Activated CD8-positive, alpha-beta T cell treated with anti-CD3 and anti-CD28 coated beads, Interleukin-2, amount 10 ng/mL, durations not matched to agents 7 days and 5 days (primary cell): ENCODE data around the gene MYO19. TPM values are rescaled to one million over a fixed set of nuclear protein-coding genes. Genes with fewer than 3 reads are reported as not detected.

Source experiments
- ATAC-seq: fragments of 150-1000 bp; cut with Tn5 transposase; one replicate; pipeline ENCODE4 v1.10.0; 2021; ENCODE audit warnings: moderate library complexity
- CTCF ChIA-PET: fragments of 350-600 bp; sonication (Branson Sonifier 250); formaldehyde crosslinking; loops from one replicate; lab custom pipeline; 2021; ENCODE audit warnings: antibody characterized with exemption; lab: Charles Lee
- POLR2A ChIA-PET: fragments of 350-600 bp; sonication (Branson Sonifier 250); formaldehyde crosslinking; loops from one replicate; lab custom pipeline; 2021; ENCODE audit warnings: antibody characterized with exemption; lab: Charles Lee
- DNase-seq: peaks from one replicate; pipeline ENCODE4 v3.0.0-alpha.2; 2020
- H3K27ac Mint-ChIP-seq: one replicate; pipeline ENCODE4 v1.8.0; 2021; ENCODE audit warnings: mild to moderate bottlenecking, mixed read lengths
- H3K27me3 Mint-ChIP-seq: one replicate; pipeline ENCODE4 v1.8.0; 2021; ENCODE audit warnings: low read depth, mixed read lengths
- H3K36me3 Mint-ChIP-seq: one replicate; pipeline ENCODE4 v1.8.0; 2021; ENCODE audit warnings: low read depth, mixed read lengths
- H3K4me1 Mint-ChIP-seq: one replicate; pipeline ENCODE4 v1.8.0; 2021; ENCODE audit warnings: low read depth, mixed read lengths
- H3K4me3 Mint-ChIP-seq: one replicate; pipeline ENCODE4 v1.8.0; 2021; ENCODE audit warnings: mild to moderate bottlenecking, mixed read lengths
- H3K9me3 Mint-ChIP-seq: one replicate; pipeline ENCODE4 v1.8.0; 2022; ENCODE audit warnings: mixed read lengths; ENCODE audit not compliant: insufficient read depth
- total RNA-seq, 2 experiments: library from RNA; stranded (reverse); gene quantifications; one replicate each; pipeline ENCODE4 v1.2.3, GENCODE V29; 2021

Gene MYO19
- total RNA-seq, 2 experiments from 2014 or later = 136 to 142 TPM

DNA sequence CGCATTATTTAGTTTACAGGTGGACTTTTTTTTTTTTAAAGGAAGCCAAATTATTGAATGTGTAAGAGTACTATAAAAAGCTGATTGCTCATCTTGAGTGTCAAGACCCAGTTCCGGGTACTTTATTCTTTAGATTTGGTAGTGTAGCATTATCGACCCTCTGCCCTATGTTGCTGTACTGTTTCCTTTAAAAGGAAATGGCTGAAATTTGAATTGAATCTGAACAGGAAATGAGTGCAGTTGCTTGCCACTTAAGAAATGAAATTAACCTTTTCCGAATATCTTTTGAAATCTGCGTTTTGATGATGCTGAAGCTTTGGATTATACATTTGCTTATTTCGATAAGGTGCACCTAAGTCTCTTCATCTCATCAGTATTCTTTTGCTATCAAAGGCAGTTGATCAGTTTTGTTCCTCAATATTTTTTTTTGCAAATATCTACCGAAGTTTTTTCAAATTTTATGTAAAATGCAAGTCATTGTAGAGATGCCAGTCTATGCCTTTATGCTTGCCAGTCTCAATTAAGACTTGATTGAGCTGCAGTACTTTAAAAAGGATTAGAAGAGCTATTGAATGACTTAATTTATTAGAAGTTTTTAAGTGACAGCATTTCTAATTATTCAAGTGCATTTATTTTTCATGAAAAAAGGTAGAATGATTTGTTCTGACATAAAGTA, 11.9 kb upstream of the MYO19 start:
- no peaks in the 10 kb centered on the region for H3K27me3 Mint-ChIP-seq
- peak overlapping the region; percentile 95 for H3K27ac Mint-ChIP-seq
- no peak for ATAC-seq
- peak overlapping the region; percentile 87 for H3K4me3 Mint-ChIP-seq
- no peak for DNase-seq
- peaks cover 46% of the 10 kb centered on the region for H3K4me1 Mint-ChIP-seq
- CTCF ChIA-PET = interaction anchor here (0.5 to 3.9 kb wide), 5 partner anchors 9 to 56 kb away, joined by 3 to 35 read pairs (median 6); partner anchors contain the start of genes MRM1, MYO19 and PIGW
- POLR2A ChIA-PET = interaction anchor here (0.6 to 4.7 kb wide), 8 partner anchors 9 to 1274 kb away, joined by 4 to 84 read pairs (median 5); partner anchors contain the start of genes MRM1, MYO19 and PIGW
- H3K36me3 Mint-ChIP-seq = peaks cover 55% of the 10 kb centered on the region
- no peaks in the 10 kb centered on the region for H3K9me3 Mint-ChIP-seq

DNA sequence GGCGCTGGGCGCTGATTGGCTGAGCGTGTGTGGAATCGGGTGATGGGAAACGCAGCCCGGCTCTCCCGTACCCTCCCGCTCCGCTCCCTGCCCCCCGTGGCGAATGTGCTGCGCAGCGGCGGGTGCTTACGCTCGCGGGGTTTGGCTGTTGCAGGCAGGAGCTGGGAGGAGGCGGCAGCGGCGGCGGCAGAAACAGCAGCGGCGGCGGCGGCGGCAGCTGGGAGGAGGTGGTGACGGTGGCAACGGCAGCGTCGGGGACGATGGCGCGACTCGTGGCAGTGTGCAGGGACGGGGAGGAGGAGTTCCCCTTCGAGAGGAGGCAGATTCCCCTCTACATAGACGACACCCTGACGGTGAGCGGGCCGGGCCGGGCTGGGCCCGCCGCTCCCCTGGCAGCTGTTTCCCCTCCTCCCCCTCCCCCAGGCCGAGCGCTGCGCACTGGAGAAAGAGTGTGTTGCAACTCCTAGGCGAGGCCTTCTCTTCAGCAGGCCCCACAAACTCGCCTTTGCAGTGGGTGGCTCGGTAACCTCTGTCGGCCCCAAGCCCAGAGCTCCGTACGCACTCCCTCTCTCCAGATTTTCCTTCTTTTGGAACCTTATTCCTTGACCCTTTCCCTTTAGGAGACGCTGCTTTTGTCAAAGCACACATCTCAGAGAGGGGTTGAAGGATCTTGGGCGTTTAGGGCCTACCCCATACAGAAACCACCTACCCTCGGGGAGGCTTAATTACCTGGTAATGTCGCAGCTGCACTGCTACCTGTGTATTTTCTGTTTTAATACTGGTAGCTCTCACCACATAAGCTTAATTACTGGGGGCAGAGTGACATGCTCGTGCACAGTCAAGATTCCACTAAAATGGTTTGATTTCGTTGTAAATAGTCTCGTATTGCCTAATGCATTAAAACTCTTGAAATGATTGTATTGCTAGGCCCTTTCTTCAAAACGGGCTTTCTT, 11.1 kb upstream of the MYO19 start:
- Mint-ChIP-seq H3K36me3 (peaks cover 53% of the 10 kb centered on the region), H3K4me3 (peak overlapping the region; percentile 87), H3K27me3 (no peaks in the 10 kb centered on the region), H3K9me3 (no peaks in the 10 kb centered on the region), H3K4me1 (peaks cover 43% of the 10 kb centered on the region), H3K27ac (peak overlapping the region; percentile 95)
- ATAC-seq = peak; percentile 83
- ChIA-PET POLR2A (interaction anchor here (0.6 to 4.7 kb wide), 15 partner anchors 10 to 1274 kb away, joined by 3 to 84 read pairs (median 4); partner anchors contain the start of genes ACACA, MRM1, MYO19 and PIGW), CTCF (interaction anchor here (1.9 to 3.9 kb wide), 3 partner anchors 9 to 57 kb away, joined by 6 to 35 read pairs (median 12); partner anchors contain the start of genes MRM1, MYO19 and PIGW)
- DNase-seq = peak; percentile 96

DNA sequence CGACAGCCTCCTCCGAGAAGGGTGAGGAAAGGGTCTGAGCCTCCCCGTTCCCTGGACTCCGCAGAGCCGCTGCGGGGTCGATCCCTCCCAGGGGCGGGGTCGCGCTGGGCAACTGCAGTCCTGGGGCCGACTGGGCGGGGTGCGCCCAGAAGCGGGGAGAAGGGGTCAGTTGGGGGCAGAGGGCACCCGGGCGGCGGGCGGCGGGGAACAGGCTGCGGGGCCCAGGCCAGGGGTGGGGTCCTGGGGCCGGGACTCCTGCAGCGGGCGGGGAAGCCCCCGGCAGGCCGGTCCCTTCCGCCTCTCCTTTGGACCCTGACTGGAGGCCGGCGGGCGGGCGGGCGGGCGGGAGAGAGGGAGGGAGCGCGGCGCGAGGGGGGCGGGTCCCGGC, 10.4 kb upstream of the MYO19 start:
- H3K27me3 Mint-ChIP-seq = no peaks in the 10 kb centered on the region
- H3K27ac Mint-ChIP-seq = peak overlapping the region; percentile 98
- peak overlapping the region; percentile 93 for H3K4me3 Mint-ChIP-seq
- no peaks in the 10 kb centered on the region for H3K9me3 Mint-ChIP-seq
- DNase-seq (no peak), ATAC-seq (peak; percentile 61)
- peaks cover 37% of the 10 kb centered on the region for H3K4me1 Mint-ChIP-seq
- peaks cover 49% of the 10 kb centered on the region for H3K36me3 Mint-ChIP-seq
- CTCF ChIA-PET = interaction anchor here (1.9 to 3.9 kb wide), 3 partner anchors 10 to 57 kb away, joined by 6 to 35 read pairs (median 12); partner anchors contain the start of genes MRM1, MYO19 and PIGW
- POLR2A ChIA-PET = interaction anchor here (1.0 to 4.7 kb wide), 7 partner anchors 10 to 1061 kb away, joined by 3 to 84 read pairs (median 4); partner anchors contain the start of genes ACACA, MRM1, MYO19 and PIGW

DNA sequence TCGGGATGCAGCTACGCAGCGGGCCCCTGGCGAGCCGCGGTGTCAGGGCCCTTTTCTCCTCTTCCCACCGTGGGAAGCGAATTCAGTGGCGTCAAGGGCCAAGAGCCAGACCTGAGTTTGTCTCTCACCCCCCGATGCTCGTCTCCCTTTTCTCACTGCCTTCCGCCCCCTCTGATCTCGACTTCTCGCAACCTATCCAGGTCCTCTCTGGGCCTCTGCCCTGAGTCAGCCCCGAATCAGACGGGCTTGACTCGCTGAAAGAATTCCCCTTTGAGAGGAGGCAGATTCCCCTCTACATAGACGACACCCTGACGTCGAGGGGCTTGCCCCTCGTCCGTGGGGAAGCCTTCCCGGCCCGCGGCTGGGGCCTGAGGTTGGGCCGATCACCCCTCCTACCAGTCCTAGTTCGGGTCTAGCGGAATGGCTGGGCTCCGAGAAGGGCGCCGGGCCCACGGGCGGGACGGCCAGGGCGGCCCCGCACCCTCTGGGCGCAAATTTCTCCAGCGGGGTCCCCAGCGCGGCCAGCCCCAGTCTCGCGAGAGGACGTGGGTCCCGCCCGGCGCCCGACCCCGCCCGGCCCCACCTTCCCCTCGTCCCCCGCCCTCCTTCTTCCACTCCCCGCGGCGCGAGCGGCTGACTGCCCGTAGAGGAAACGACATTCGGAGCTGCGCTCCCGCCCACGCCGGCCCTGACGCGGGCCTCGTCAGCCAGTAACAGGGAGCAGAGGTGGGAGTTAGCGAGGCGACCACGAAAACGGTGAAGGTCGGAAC, 9.8 kb upstream of the MYO19 start, which contains the start of gene GGNBP2:
Gene GGNBP2, plus strand, starts transcription at position 613 of the 770 bp plus-strand sequence. CDS start 806 bp downstream, outside the sequence.
- peak within 1 kb of the TSS; percentile 93 for H3K4me3 Mint-ChIP-seq
- H3K9me3 Mint-ChIP-seq = no peaks in the 10 kb centered on the region
- DNase-seq = peak; percentile 94
- peaks cover 47% of the 10 kb centered on the region for H3K36me3 Mint-ChIP-seq
- peaks cover 31% of the 10 kb centered on the region for H3K4me1 Mint-ChIP-seq
- peak within 1 kb of the TSS; percentile 98 for H3K27ac Mint-ChIP-seq
- ChIA-PET POLR2A (interaction anchor here (0.6 to 4.7 kb wide), 6 partner anchors 9 to 1061 kb away, joined by 3 to 84 read pairs (median 4); partner anchors contain the start of genes MRM1, MYO19, PIGW and ZNHIT3), CTCF (interaction anchor here (3.9 kb wide), 1 partner anchor 10 kb away, joined by 35 read pairs; the partner anchor contains the start of genes MYO19 and PIGW)
- ATAC-seq = peak; percentile 69
- H3K27me3 Mint-ChIP-seq = no peaks in the 10 kb centered on the region

DNA sequence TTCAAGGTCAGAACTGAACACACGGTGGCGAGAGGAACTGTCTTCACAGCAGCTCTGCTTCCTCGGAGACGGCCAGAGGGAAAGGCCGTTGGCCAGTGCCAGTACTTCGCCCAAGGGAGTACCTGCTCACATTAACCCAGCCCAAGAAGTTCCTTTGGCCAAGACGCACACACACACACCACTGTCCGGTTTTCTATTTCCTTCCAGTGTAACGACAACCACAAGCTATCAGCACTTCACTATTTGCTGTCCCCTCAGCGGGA, 9.3 kb upstream of the MYO19 start:
- Mint-ChIP-seq H3K9me3 (no peaks in the 10 kb centered on the region), H3K4me1 (peaks cover 28% of the 10 kb centered on the region), H3K27ac (peak overlapping the region; percentile 98), H3K27me3 (no peaks in the 10 kb centered on the region), H3K36me3 (peaks cover 43% of the 10 kb centered on the region), H3K4me3 (peak overlapping the region; percentile 93)
- ChIA-PET CTCF (interaction anchor here (1.6 to 3.9 kb wide), 2 partner anchors 9 to 59 kb away, joined by 7 to 35 read pairs; partner anchors contain the start of genes MYO19 and PIGW), POLR2A (interaction anchor here (0.6 to 4.7 kb wide), 4 partner anchors 9 to 701 kb away, joined by 3 to 84 read pairs (median 4); partner anchors contain the start of genes MYO19, PIGW and ZNHIT3)
- ATAC-seq (no peak), DNase-seq (peak; percentile 46)

DNA sequence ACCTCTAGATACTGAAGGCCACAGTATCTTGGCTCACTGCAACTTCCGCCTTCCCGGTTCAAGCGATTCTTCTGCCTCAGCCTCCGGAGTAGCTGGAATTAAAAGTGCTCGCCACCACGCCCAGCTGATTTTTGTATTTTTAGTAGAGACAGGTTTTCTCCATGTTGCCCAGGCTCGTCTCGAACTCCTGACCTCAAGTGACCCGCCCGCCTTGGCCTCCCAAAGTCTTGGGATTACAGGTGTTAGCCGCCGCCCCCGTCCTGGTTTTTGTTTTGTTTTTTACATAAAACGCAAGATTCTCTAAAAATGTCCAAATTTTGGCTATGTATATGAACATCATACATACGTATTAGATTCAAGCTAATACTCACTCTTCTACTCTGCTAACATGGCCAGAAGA, 8.1 kb upstream of the MYO19 start:
- DNase-seq = no peak
- Mint-ChIP-seq H3K36me3 (peaks cover 40% of the 10 kb centered on the region), H3K27me3 (no peaks in the 10 kb centered on the region), H3K4me1 (peaks cover 21% of the 10 kb centered on the region), H3K27ac (no peak overlapping the region), H3K4me3 (no peak overlapping the region), H3K9me3 (no peaks in the 10 kb centered on the region)
- POLR2A ChIA-PET = interaction anchor here (4.7 kb wide), 1 partner anchor 8 kb away, joined by 84 read pairs; the partner anchor contains the start of genes MYO19 and PIGW
- no peak for ATAC-seq
- CTCF ChIA-PET = interaction anchor here (1.6 kb wide), 1 partner anchor 60 kb away, joined by 7 read pairs; no protein-coding TSS in a partner anchor

DNA sequence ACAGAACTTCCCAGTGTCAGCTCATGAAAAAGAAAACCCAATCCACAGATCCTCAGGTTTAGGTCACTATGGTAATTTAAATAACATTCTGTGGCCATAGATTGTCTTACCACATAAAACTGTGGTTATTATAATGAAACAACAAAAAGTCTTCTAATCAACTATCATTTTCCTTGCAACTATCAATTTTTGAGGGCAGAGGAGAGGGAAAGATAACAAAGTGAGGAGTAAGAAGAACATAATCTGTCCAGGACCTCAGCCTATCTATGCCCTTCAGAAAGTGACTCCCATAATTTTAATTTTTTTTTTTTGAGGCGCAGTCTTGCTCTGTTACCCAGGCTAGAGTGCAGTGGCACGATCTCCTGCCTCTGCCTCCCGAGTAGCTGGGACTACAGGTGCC, 6.0 kb upstream of the MYO19 start:
- DNase-seq = no peak
- ATAC-seq = no peak
- CTCF ChIA-PET = no interaction called here
- Mint-ChIP-seq H3K9me3 (no peaks in the 10 kb centered on the region), H3K27me3 (no peaks in the 10 kb centered on the region), H3K4me1 (peaks cover 30% of the 10 kb centered on the region), H3K27ac (no peak overlapping the region), H3K36me3 (peaks cover 40% of the 10 kb centered on the region), H3K4me3 (no peak overlapping the region)
- POLR2A ChIA-PET = no interaction called here

DNA sequence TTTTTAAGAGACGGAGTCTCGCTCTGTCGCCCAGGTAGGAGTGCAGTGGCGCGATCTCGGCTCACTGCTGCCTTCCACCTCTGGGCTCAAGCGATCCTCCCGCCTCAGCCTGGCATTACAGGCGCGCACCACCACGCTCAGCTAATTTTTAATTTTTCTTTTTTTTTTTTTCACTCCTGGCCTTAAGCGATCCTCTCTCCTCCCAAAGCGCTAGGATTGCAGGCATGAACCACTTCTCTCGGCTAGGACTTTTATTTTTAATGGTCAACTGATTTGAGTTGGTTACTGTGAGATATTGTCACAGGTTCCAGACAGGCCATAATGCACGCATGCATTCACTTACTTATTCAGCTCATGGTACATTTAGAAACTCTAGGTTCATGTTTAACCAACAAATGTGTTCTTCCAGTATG, 1.0 kb upstream of the MYO19 start:
- H3K36me3 Mint-ChIP-seq = peaks cover 52% of the 10 kb centered on the region
- peak overlapping the region; percentile 99 for H3K27ac Mint-ChIP-seq
- H3K4me3 Mint-ChIP-seq = peak overlapping the region; percentile 98
- DNase-seq = no peak
- H3K4me1 Mint-ChIP-seq = peaks cover 47% of the 10 kb centered on the region
- no peak for ATAC-seq
- H3K27me3 Mint-ChIP-seq = no peaks in the 10 kb centered on the region
- ChIA-PET POLR2A (interaction anchor here (0.6 to 4.2 kb wide), 10 partner anchors 9 to 922 kb away, joined by 3 to 84 read pairs (median 4); partner anchors contain the start of genes GGNBP2, MRM1 and ZNHIT3), CTCF (interaction anchor here (1.5 to 3.2 kb wide), 2 partner anchors 10 to 35 kb away, joined by 4 to 35 read pairs; partner anchors contain the start of gene GGNBP2)
- no peaks in the 10 kb centered on the region for H3K9me3 Mint-ChIP-seq

DNA sequence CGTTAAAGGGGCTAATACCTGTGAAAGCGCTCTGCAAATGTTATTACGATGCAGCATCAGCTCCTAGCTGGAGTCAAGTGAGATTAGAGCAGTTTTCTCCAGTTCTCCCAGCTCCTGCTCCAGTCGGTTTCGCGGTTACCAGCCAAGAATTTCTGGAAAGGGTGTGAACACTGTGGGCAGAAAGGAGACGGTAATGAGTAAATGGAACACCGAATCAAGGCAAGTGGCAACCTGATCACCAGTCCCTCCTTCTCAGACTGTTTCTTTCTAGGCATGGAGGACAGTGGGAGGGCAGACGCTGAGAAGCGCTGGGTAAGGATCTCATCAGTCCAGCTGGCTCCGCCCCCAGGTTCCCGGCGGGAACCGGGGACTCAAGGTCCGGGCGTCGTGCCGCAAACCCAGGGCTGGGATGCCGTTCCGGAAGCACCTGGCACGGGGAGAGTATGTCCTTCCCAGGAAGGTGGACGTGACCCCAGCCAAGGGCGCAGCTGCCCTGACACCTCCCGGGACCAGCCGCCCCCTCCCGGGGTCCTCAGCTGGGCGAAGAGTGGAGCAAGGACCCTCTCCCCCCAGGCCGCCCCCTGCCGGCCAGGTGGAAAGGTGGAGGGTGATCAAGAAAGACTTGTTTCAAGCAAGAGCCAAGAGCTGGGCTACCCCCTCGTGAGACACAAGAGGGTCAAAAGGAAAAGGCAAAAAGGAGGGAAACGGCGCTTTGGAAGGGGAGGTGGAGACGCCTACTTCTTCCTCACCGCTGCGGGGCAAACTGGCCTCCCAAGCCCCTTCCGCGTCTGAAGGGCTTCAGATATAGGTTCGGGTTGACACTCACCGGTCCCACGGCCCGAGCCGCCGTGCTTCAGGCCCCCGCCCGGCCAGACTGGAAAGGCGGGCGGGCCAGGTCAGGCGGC, 481 bp downstream of the MYO19 start:
- ChIA-PET CTCF (interaction anchor here (1.0 to 3.2 kb wide), 10 partner anchors 10 to 189 kb away, joined by 3 to 35 read pairs (median 5); partner anchors contain the start of gene GGNBP2), POLR2A (interaction anchor here (0.5 to 4.2 kb wide), 7 partner anchors 10 to 1817 kb away, joined by 3 to 84 read pairs (median 4); partner anchors contain the start of genes GGNBP2, SOCS7 and ZNHIT3)
- peaks cover 52% of the 10 kb centered on the region for H3K36me3 Mint-ChIP-seq
- H3K4me3 Mint-ChIP-seq = peak overlapping the region; percentile 98
- ATAC-seq = peak; percentile 37
- H3K4me1 Mint-ChIP-seq = peaks cover 51% of the 10 kb centered on the region
- H3K9me3 Mint-ChIP-seq = no peaks in the 10 kb centered on the region
- no peaks in the 10 kb centered on the region for H3K27me3 Mint-ChIP-seq
- peak; percentile 61 for DNase-seq
- H3K27ac Mint-ChIP-seq = peak overlapping the region; percentile 99
